Trophoblast cell (in vitro differentiated cells and primary cell): ENCODE data around the gene AADACL2.
A peak's percentile ranks its signal among the peaks of the same experiment; 100 is the strongest.

Experiments used
- DNase-seq, 2 donors: peaks; one replicate each; pipeline ENCODE4 v3.0.0-alpha.2; 2016
- H2AFZ ChIP-seq: 2 replicates; pipeline ENCODE4 v1.6.1; 2013; ENCODE audit warnings: low read length, moderate library complexity, mild to moderate bottlenecking; ENCODE audit not compliant: insufficient read depth, poor library complexity
- H2AK5ac ChIP-seq: 2 replicates; pipeline ENCODE4 v1.6.1; 2013; ENCODE audit warnings: mild to moderate bottlenecking, low read length
- H2BK120ac ChIP-seq: 2 replicates; pipeline ENCODE4 v1.6.1; 2013; ENCODE audit warnings: low read length, mild to moderate bottlenecking, moderate library complexity; ENCODE audit not compliant: insufficient read depth, poor library complexity
- H2BK12ac ChIP-seq: 2 replicates; pipeline ENCODE4 v1.6.1; 2013; ENCODE audit warnings: mild to moderate bottlenecking, low read length, moderate library complexity
- H2BK5ac ChIP-seq: 2 replicates; pipeline ENCODE4 v1.6.1; 2013; ENCODE audit warnings: low read length, low read depth, moderate library complexity, mild to moderate bottlenecking; ENCODE audit not compliant: poor library complexity
- H3K14ac ChIP-seq: 2 replicates; pipeline ENCODE4 v1.6.1; 2013; ENCODE audit warnings: mild to moderate bottlenecking, low read length
- H3K18ac ChIP-seq: 2 replicates; pipeline ENCODE4 v1.6.1; 2013; ENCODE audit warnings: mild to moderate bottlenecking, low read length
- H3K23ac ChIP-seq: 2 replicates; pipeline ENCODE4 v1.6.1; 2013; ENCODE audit warnings: low read length
- H3K27ac ChIP-seq: 2 replicates; pipeline ENCODE4 v1.5.1; 2013; ENCODE audit warnings: low read depth, mild to moderate bottlenecking, inconsistent platforms, low read length, moderate library complexity
- H3K27me3 ChIP-seq: 2 replicates; pipeline ENCODE4 v1.6.1; 2013; ENCODE audit warnings: inconsistent platforms, mild to moderate bottlenecking, low read length, moderate library complexity; ENCODE audit not compliant: insufficient read depth
- H3K36me3 ChIP-seq, 2 experiments: 1 replicate in 1 of 2; 2 replicates in 1 of 2; pipeline ENCODE4 v1.6.1; 2013; ENCODE audit warnings: low read length in 2 of 2, mild to moderate bottlenecking in 2 of 2, moderate library complexity in 1 of 2; ENCODE audit not compliant: insufficient read depth in 2 of 2, control insufficient read depth in 1 of 2
- H3K4ac ChIP-seq: 2 replicates; pipeline ENCODE4 v1.6.1; 2013; ENCODE audit warnings: low read depth, mild to moderate bottlenecking, low read length, moderate library complexity
- H3K4me1 ChIP-seq, 2 experiments: 1 replicate in 1 of 2; 2 replicates in 1 of 2; pipeline ENCODE4 v1.6.1; 2013; ENCODE audit warnings: low read length in 2 of 2, mild to moderate bottlenecking in 2 of 2, moderate library complexity in 1 of 2; ENCODE audit not compliant: insufficient read depth in 2 of 2, control insufficient read depth in 1 of 2
- H3K4me2 ChIP-seq: 2 replicates; pipeline ENCODE4 v1.6.1; 2013; ENCODE audit warnings: inconsistent platforms, mild to moderate bottlenecking, low read length, moderate library complexity
- H3K4me3 ChIP-seq: 2 replicates; pipeline ENCODE4 v1.5.1; 2013; ENCODE audit warnings: mild to moderate bottlenecking, low read depth, low read length, inconsistent platforms
- H3K79me1 ChIP-seq: one replicate; pipeline ENCODE4 v1.6.1; 2013; ENCODE audit warnings: low read length
- H3K79me2 ChIP-seq: 2 replicates; pipeline ENCODE4 v1.6.1; 2013; ENCODE audit warnings: low read length, mild to moderate bottlenecking; ENCODE audit not compliant: control insufficient read depth, insufficient read depth, poor library complexity
- H3K9ac ChIP-seq: 2 replicates; pipeline ENCODE4 v1.6.1; 2013; ENCODE audit warnings: mild to moderate bottlenecking, low read length
- H3K9me3 ChIP-seq: 2 replicates; pipeline ENCODE4 v1.6.1; 2013; ENCODE audit warnings: low read depth, mild to moderate bottlenecking, control low read depth, inconsistent platforms, low read length; ENCODE audit not compliant: insufficient read depth
- H4K12ac ChIP-seq: 2 replicates; pipeline ENCODE4 v1.6.1; 2013; ENCODE audit warnings: low read depth, mild to moderate bottlenecking, low read length, moderate library complexity
- H4K8ac ChIP-seq: 2 replicates; pipeline ENCODE4 v1.6.1; 2013; ENCODE audit warnings: low read depth, mild to moderate bottlenecking, low read length, moderate library complexity
- H4K91ac ChIP-seq: one replicate; pipeline ENCODE4 v1.6.1; 2013; ENCODE audit warnings: low read depth, mild to moderate bottlenecking, low read length, moderate library complexity
- WGBS: extraction: QIAGEN DNeasy Blood & Tissue Kit; methylation state at CpG from one replicate; pipeline ENCODE4 v1.1.7; 2013; ENCODE audit warnings: missing lambda C conversion rate; ENCODE audit not compliant: insufficient read length, insufficient coverage; ENCODE audit errors: extremely low coverage; 5-methylcytosine and 5-hydroxymethylcytosine counted together

Gene AADACL2

DNA sequence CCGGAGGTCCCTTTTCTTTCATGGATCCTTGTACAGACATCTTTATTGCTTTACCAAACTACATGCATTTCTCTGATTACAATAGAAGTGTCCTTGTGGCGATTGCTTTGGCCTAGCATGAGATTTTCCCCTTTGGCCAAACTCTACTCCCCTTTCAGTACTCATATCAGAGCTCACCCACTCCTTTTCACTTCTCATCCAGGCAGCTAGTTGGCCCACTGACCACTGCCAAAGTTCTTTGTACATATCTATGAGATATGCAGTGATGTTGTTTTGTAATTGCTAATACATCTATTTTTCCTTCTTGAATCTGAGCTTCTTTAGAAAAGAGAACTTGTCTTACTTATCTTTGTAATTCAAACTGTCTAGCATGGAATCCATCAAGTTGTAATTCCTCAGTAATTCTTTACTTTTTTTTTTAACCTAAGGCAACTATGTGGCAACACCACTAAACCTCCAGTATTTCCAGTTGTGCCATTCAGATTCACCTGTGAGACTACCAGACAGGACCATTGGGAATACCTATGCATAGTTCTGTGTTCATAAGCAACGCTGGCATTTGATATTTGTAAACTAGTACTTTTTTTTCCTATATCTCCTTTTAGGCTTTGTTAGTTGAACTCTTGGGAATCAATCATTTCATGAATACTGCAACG, 39.2 kb downstream of the AADACL2 start:
- no CpG with 5 or more reads among the region's 4 CpGs for WGBS

GRCh38 chr3:151774235-151774634, 40.5 kb downstream of the AADACL2 start:
- no peaks in the 10 kb centered on the region for H3K9me3 ChIP-seq
- H2BK5ac ChIP-seq = no peak overlapping the region
- no peak overlapping the region for H2AFZ ChIP-seq
- H3K4ac ChIP-seq = no peak overlapping the region
- H3K4me1 ChIP-seq = no peaks in the 10 kb centered on the region
- no peaks in the 10 kb centered on the region for H3K79me2 ChIP-seq
- no peak overlapping the region for H3K27ac ChIP-seq
- H3K4me3 ChIP-seq = no peak overlapping the region
- no peak for DNase-seq
- no peak overlapping the region for H2BK12ac ChIP-seq
- no peak overlapping the region for H3K18ac ChIP-seq
- H3K9ac ChIP-seq = no peak overlapping the region
- H4K8ac ChIP-seq = no peak overlapping the region
- H3K79me1 ChIP-seq = no peaks in the 10 kb centered on the region
- H4K91ac ChIP-seq = no peak overlapping the region
- H3K36me3 ChIP-seq = no peaks in the 10 kb centered on the region
- no peak overlapping the region for H3K4me2 ChIP-seq
- no peaks in the 10 kb centered on the region for H3K27me3 ChIP-seq
- no peak overlapping the region for H2AK5ac ChIP-seq
- H3K23ac ChIP-seq = no peak overlapping the region
- H3K14ac ChIP-seq = no peak overlapping the region
- H4K12ac ChIP-seq = no peak overlapping the region
- WGBS = no CpG with 5 or more reads among the region's 1 CpG
- H2BK120ac ChIP-seq = no peak overlapping the region

More for the DNA sequence above, 39.2 kb downstream of the AADACL2 start:
- Histone ChIP-seq H3K9me3 (no peaks in the 10 kb centered on the region), H3K23ac (no peak overlapping the region), H3K27me3 (no peaks in the 10 kb centered on the region), H3K79me2 (no peaks in the 10 kb centered on the region), H2BK120ac (no peak overlapping the region), H3K14ac (no peak overlapping the region), H2AK5ac (no peak overlapping the region), H2BK12ac (no peak overlapping the region), H2AFZ (no peak overlapping the region), H3K4ac (no peak overlapping the region), H3K4me3 (no peak overlapping the region), H4K12ac (no peak overlapping the region), H3K27ac (no peak overlapping the region), H3K4me1 (no peaks in the 10 kb centered on the region), H3K4me2 (no peak overlapping the region), H3K79me1 (no peaks in the 10 kb centered on the region), H3K36me3 (no peaks in the 10 kb centered on the region), H4K8ac (no peak overlapping the region), H3K18ac (no peak overlapping the region), H3K9ac (no peak overlapping the region), H2BK5ac (no peak overlapping the region), H4K91ac (no peak overlapping the region)
- DNase-seq = peak; percentile 36 to 92

- Histone ChIP-seq H2BK5ac (no peak overlapping the region), H2BK120ac (no peak overlapping the region), H3K23ac (no peak overlapping the region), H3K27me3 (no peaks in the 10 kb centered on the region), H3K36me3 (no peaks in the 10 kb centered on the region), H2BK12ac (no peak overlapping the region), H4K12ac (no peak overlapping the region), H3K4me2 (no peak overlapping the region), H3K4ac (no peak overlapping the region), H3K18ac (no peak overlapping the region), H4K8ac (no peak overlapping the region), H3K4me1 (no peaks in the 10 kb centered on the region), H3K9me3 (no peaks in the 10 kb centered on the region), H3K9ac (no peak overlapping the region), H3K4me3 (no peak overlapping the region), H3K14ac (no peak overlapping the region), H3K27ac (no peak overlapping the region), H3K79me2 (no peaks in the 10 kb centered on the region), H4K91ac (no peak overlapping the region), H2AK5ac (no peak overlapping the region), H2AFZ (no peak overlapping the region), H3K79me1 (no peaks in the 10 kb centered on the region)
- DNase-seq = peak in 1 of 2 donors; percentile 35
These were observed 41.2 kb downstream of the AADACL2 start for GRCh38 chr3:151774910-151775309.

DNA sequence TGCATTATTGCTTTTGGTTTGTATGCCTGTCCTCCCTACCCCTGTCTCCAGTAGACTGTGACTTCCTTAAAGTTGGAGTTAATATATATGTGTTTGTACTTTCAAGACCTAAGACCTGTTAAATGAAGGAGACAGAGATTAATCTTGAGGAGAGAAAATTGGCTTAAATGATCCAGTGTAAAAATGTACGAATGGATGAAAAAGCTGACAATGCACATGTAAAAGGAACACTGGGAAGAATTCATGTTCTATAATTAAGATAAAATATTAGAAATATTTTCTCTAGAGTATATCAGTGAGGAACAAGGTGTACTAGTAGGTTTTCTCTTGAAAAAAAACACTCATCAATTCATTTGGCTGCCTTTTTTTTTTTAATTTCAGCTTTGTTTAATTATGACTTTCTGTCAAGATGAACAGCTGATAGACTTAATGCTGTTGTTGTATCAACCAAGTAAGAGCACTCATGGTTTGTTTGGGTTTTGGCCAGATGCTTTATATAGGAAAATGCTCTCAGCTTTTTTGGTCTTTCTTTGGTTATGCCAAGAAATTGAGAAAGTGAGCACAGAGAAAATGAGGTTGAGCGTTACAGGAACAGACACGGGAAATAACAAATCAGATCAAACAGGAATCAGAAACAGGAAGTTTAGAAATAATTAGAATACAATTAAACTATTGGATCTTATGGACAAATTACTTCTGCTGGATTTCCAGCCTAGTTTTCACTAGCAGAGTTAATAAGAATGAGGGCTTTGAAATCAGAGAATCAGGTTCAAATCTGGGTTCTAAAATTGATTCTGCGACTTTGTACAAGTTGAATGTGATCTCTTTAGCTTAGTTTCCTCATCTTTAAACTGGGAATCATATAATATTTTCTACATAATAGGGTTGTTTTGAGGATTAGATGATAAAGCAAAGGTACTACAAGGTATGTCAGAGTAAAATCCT, 41.9 kb downstream of the AADACL2 start:
- DNase-seq = no peak
- Histone ChIP-seq H2AK5ac (no peak overlapping the region), H3K79me1 (no peaks in the 10 kb centered on the region), H4K8ac (no peak overlapping the region), H2BK5ac (no peak overlapping the region), H2AFZ (no peak overlapping the region), H3K14ac (no peak overlapping the region), H4K12ac (no peak overlapping the region), H4K91ac (no peak overlapping the region), H3K27me3 (no peaks in the 10 kb centered on the region), H3K9ac (no peak overlapping the region), H3K27ac (no peak overlapping the region), H3K4me2 (no peak overlapping the region), H3K4me3 (no peak overlapping the region), H3K36me3 (no peaks in the 10 kb centered on the region), H3K9me3 (no peaks in the 10 kb centered on the region), H3K4me1 (no peaks in the 10 kb centered on the region), H3K4ac (no peak overlapping the region), H2BK12ac (no peak overlapping the region), H2BK120ac (no peak overlapping the region), H3K79me2 (no peaks in the 10 kb centered on the region), H3K18ac (no peak overlapping the region), H3K23ac (no peak overlapping the region)
- no CpG with 5 or more reads among the region's 4 CpGs for WGBS
